Measurements from ENCODE around the gene MRFAP1L1.

The MRFAP1L1 gene

GRCh38 chr4:6663596-6664393, 45.9 kb downstream of the MRFAP1L1 start:
- no peak for DNase-seq (ENCODE audit: low read depth in 3 of 3, low spot score in 1 of 3)

DNA sequence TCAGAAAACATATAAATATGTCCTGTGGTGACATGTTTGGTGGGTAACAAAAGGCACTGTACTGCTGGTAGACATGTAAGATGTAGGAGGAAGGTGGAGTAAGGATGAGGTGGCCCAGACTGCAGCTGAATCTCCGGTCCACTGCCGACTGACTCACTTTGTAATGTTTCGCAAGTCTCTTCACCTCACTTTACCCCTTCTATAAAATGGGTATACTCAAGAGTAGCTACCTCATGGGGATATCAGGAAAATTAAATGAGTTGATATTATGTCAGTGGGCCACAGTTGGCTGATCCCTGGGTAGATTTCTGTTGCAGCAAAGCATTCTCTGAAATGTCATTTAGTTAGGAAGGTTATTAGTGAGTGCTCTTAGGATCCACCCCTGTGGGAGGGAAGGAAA, 47.1 kb downstream of the MRFAP1L1 start:
- no peak for DNase-seq (ENCODE audit: low read depth in 3 of 3, low spot score in 1 of 3)

DNA sequence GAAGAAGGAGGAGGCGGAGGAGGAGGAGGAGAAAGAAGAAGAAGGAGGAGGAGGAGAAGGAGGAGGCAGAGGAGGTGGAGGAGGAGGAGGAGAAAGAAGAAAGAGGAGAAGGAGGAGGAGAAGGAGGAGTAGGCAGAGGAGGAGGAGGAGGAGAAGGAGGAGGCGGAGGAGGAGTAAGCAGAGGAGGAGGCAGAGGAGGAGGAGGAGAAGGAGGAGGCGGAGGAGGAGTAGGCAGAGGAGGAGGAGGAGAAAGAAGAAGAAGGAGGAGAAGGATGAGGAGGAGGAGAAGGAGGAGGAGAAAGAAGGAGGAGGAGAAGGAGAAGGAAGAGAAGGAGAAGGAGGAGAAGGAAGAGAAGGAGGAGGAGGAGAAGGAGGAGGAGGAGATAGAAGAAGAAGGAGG, 49.2 kb downstream of the MRFAP1L1 start:
- DNase-seq (ENCODE audit: low read depth in 3 of 3, low spot score in 1 of 3): no peak

- DNase-seq (ENCODE audit: low read depth in 3 of 3, low spot score in 1 of 3): no peak
Observed at GRCh38 chr4:6659897-6660296, 49.8 kb downstream of the MRFAP1L1 start.

GRCh38 chr4:6658597-6659075, 51.0 kb downstream of the MRFAP1L1 start:
- DNase-seq (ENCODE audit: low read depth in 3 of 3, low spot score in 1 of 3): peak in 2 of 3 donors; percentile 27 to 39

DNA sequence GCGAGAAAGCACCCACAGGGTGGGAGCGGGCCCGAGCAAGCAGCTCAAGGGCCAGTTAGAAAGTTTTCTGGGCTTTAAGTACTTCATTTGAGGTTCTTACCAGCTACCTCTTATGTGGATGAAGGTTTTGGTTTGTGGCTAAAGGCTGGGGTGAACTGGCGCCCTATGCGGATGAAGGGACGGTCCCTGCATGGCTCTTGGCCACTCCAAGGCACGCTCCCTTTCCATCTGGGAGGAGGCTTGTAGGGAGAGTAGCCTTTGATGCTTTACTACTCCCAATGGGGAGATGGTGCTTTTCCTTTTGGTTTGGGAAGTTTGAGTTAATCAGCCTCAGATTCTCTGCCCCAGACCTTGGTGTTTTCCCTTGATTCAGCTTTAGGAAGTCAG, 51.5 kb downstream of the MRFAP1L1 start:
- no peak for DNase-seq (ENCODE audit: low read depth in 3 of 3, low spot score in 1 of 3)

Measured in stimulated activated CD4-positive, alpha-beta T cell treated with anti-CD3 and anti-CD28 coated beads, TNF-alpha, amount 100 ng/mL, for 1 hour (primary cell).